SK-N-SH (cell line): ENCODE measurements around the gene BCL2A1. TPM values are rescaled to one million over a fixed set of nuclear protein-coding genes. Genes with fewer than 3 reads are reported as not detected.

Experiments used
- CTCF ChIA-PET: fragments of 300-600, 350-600 bp; formaldehyde crosslinking; extraction: SDS; loops from one replicate; lab custom pipeline; 2021; lab: Yijun Ruan, JAX
- POLR2A ChIA-PET: fragments of 350-600 bp; sonication (Branson Sonifier 250); formaldehyde crosslinking; extraction: SDS; loops from one replicate; lab custom pipeline; 2020; ENCODE audit warnings: antibody characterized with exemption, inconsistent platforms; lab: Yijun Ruan, JAX
- DNase-seq: peaks from one replicate; pipeline ENCODE4 v3.0.0; 2012
- H2AFZ ChIP-seq: fragments of 200-600 bp; sonication (generic); 2 replicates; pipeline ENCODE4 v1.8.1; 2016; ENCODE audit warnings: antibody characterized with exemption, mild to moderate bottlenecking, low read depth
- H3F3A ChIP-seq: fragments of 200-600 bp; sonication (generic); replicated peaks from 2 replicates; pipeline ENCODE3; 2016; ENCODE audit warnings: antibody characterized with exemption, mild to moderate bottlenecking; ENCODE audit not compliant: insufficient read depth
- H3K27ac ChIP-seq, 2 experiments: fragments of 200-500 bp in 1 of 2; fragments of 200-600 bp in 1 of 2; sonication (Bioruptor generic) in 1 of 2; sonication (generic), shearing (Covaris generic) in 1 of 2; 2 replicates each; pipeline versions ENCODE4 v1.5.1 to v1.6.1; 2014 to 2016; ENCODE audit warnings: low read depth in 2 of 2, inconsistent platforms in 1 of 2, low read length in 1 of 2, mild to moderate bottlenecking in 1 of 2, mixed read lengths in 1 of 2
- H3K27me3 ChIP-seq: fragments of 200-600 bp; sonication (generic), shearing (Covaris generic); 2 replicates; pipeline ENCODE4 v1.6.1; 2016; ENCODE audit warnings: mixed run types; ENCODE audit not compliant: insufficient read depth
- H3K36me3 ChIP-seq, 2 experiments: fragments of 200-500 bp in 1 of 2; fragments of 200-600 bp in 1 of 2; sonication (Bioruptor generic) in 1 of 2; sonication (generic) in 1 of 2; replicated peaks in 1 of 2; 2 replicates each; pipeline versions ENCODE3 to v1.5.1; 2014 to 2016; ENCODE audit warnings: low read length in 1 of 2, mild to moderate bottlenecking in 1 of 2; ENCODE audit not compliant: insufficient read depth in 2 of 2, control insufficient read depth in 1 of 2
- H3K4me1 ChIP-seq, 2 experiments: fragments of 200-500 bp in 1 of 2; fragments of 200-600 bp in 1 of 2; sonication (Bioruptor generic) in 1 of 2; sonication (generic), shearing (Covaris generic) in 1 of 2; 2 replicates each; pipeline versions ENCODE4 v1.5.1 to v1.6.1; 2014 to 2016; ENCODE audit warnings: low read depth in 1 of 2, low read length in 1 of 2, mixed run types in 1 of 2; ENCODE audit not compliant: insufficient read depth in 2 of 2, control insufficient read depth in 1 of 2
- H3K4me2 ChIP-seq: fragments of 200-600 bp; sonication (generic), shearing (Covaris generic); 2 replicates; pipeline ENCODE4 v1.6.1; 2017; ENCODE audit warnings: mixed run types
- H3K4me3 ChIP-seq, 2 experiments: fragments of 200-500 bp in 1 of 2; fragments of 200-600 bp in 1 of 2; sonication (Bioruptor generic) in 1 of 2; sonication (generic), shearing (Covaris generic) in 1 of 2; 2 replicates each; pipeline versions ENCODE4 v1.5.1 to v1.8.1; 2014 to 2016; ENCODE audit warnings: low read depth in 2 of 2, inconsistent platforms in 1 of 2, low read length in 1 of 2, mild to moderate bottlenecking in 1 of 2, mixed read lengths in 1 of 2, moderate library complexity in 1 of 2
- H3K79me2 ChIP-seq: fragments of 200-600 bp; sonication (generic); 2 replicates; pipeline ENCODE4 v1.8.1; 2017; ENCODE audit warnings: mild to moderate bottlenecking; ENCODE audit not compliant: insufficient read depth
- H3K9ac ChIP-seq: fragments of 200-600 bp; sonication (generic); 2 replicates; pipeline ENCODE4 v1.6.1; 2017; ENCODE audit warnings: mixed run types
- H3K9me2 ChIP-seq: fragments of 200-600 bp; sonication (generic); 2 replicates; pipeline ENCODE4 v1.6.1; 2017; ENCODE audit warnings: mixed run types
- H3K9me3 ChIP-seq: fragments of 200-600 bp; sonication (generic); 2 replicates; pipeline ENCODE4 v1.6.1; 2017; ENCODE audit warnings: mixed run types, mild to moderate bottlenecking, moderate library complexity
- H4K20me1 ChIP-seq: fragments of 200-600 bp; sonication (generic); 2 replicates; pipeline ENCODE4 v1.6.1; 2017; ENCODE audit warnings: mild to moderate bottlenecking, mixed run types; ENCODE audit not compliant: insufficient read depth
- CHD2 ChIP-seq: fragments of 150-350 bp; IDR thresholded peaks from 2 replicates; pipeline ENCODE4 v1.6.1; 2018; ENCODE audit warnings: low read length; ENCODE audit not compliant: partially characterized antibody
- CTCF ChIP-seq: fragments of 200-600 bp; sonication (generic); IDR thresholded peaks from 2 replicates; pipeline ENCODE4 v1.6.1; 2017; ENCODE audit warnings: antibody characterized with exemption, mild to moderate bottlenecking, moderate library complexity
- EP300 ChIP-seq, 2 experiments: IDR thresholded peaks; 2 replicates each; pipeline versions ENCODE4 v1.4.0 to v1.6.1; 2012; ENCODE audit warnings: borderline replicate concordance in 1 of 2, low read depth in 1 of 2, low read length in 1 of 2
- FOSL2 ChIP-seq: IDR thresholded peaks from 2 replicates; pipeline ENCODE4 v1.4.0; 2012; ENCODE audit warnings: low read depth, mild to moderate bottlenecking, moderate library complexity, borderline replicate concordance
- FOXJ3 ChIP-seq: sonication (generic); formaldehyde crosslinking; IDR thresholded peaks from 2 replicates; pipeline ENCODE4 v1.5.1; 2020; ENCODE audit warnings: mild to moderate bottlenecking, missing genetic modification reagents
- FOXM1 ChIP-seq: IDR thresholded peaks from 2 replicates; pipeline ENCODE4 v1.4.0; 2012; ENCODE audit warnings: low read depth, mild to moderate bottlenecking
- GABPA ChIP-seq: IDR thresholded peaks from 2 replicates; pipeline ENCODE4 v1.4.0; 2012; ENCODE audit warnings: low read depth, mild to moderate bottlenecking
- JUND ChIP-seq: IDR thresholded peaks from 2 replicates; pipeline ENCODE4 v1.4.0; 2012
- MEF2A ChIP-seq: IDR thresholded peaks from 2 replicates; pipeline ENCODE4 v1.4.0; 2012; ENCODE audit warnings: low read depth, borderline replicate concordance
- MXI1 ChIP-seq: IDR thresholded peaks from 2 replicates; pipeline ENCODE4 v1.6.1; 2012; ENCODE audit warnings: mild to moderate bottlenecking, low read depth, low read length, improper control_type of control experiment
- RAD21 ChIP-seq: IDR thresholded peaks from 2 replicates; pipeline ENCODE4 v1.6.1; 2012; ENCODE audit warnings: mild to moderate bottlenecking, low read length
- RCOR1 ChIP-seq: fragments of 150-350 bp; IDR thresholded peaks from 2 replicates; pipeline ENCODE4 v1.6.1; 2017; ENCODE audit warnings: antibody characterized with exemption, low read length
- SIN3A ChIP-seq: IDR thresholded peaks from 2 replicates; pipeline ENCODE4 v1.6.1; 2012; ENCODE audit warnings: low read depth, mild to moderate bottlenecking, low read length, moderate library complexity, borderline replicate concordance
- TAF1 ChIP-seq: IDR thresholded peaks from 2 replicates; pipeline ENCODE4 v1.6.1; 2012; ENCODE audit warnings: low read depth, mild to moderate bottlenecking, low read length, moderate library complexity, borderline replicate concordance
- TEAD4 ChIP-seq: IDR thresholded peaks from 2 replicates; pipeline ENCODE4 v1.4.0; 2012; ENCODE audit warnings: mild to moderate bottlenecking, borderline replicate concordance; ENCODE audit not compliant: insufficient read depth
- YY1 ChIP-seq: IDR thresholded peaks from 2 replicates; pipeline ENCODE4 v1.4.0; 2012; ENCODE audit warnings: low read depth, mild to moderate bottlenecking
- ZBTB33 ChIP-seq: IDR thresholded peaks from 2 replicates; pipeline ENCODE4 v1.4.0; 2012; ENCODE audit warnings: low read depth, borderline replicate concordance
- WGBS: methylation state at CpG from one replicate; pipeline ENCODE4 v1.1.6; 2017; ENCODE audit warnings: low lambda C conversion rate; 5-methylcytosine and 5-hydroxymethylcytosine counted together
- polyA plus RNA-seq, 3 experiments: library from polyadenylated mRNA; depleted of rRNA; stranded (reverse); fragments of >200 nt; gene quantifications; 2 replicates each; pipeline ENCODE4 v1.2.3, GENCODE V29; 2012
- TF ChIP-seq, protein P1 (sequence below): IDR thresholded peaks from 2 replicates; pipeline ENCODE4 v1.6.1; 2012; ENCODE audit warnings: mild to moderate bottlenecking, low read depth, low read length, moderate library complexity

Gene BCL2A1
- polyA plus RNA-seq, 1 of the 3 experiments (the other 2 are of a cell fraction) = 0.08 TPM

- no peak overlapping the region for H3K4me3 ChIP-seq
- H3K9me2 ChIP-seq = no peaks in the 10 kb centered on the region
- 98% methylated on average over 6 of the region's 6 CpGs for WGBS
- TF ChIP-seq TEAD4 (no peak), FOXJ3 (CRISPR knock-in tag) (no peak), ZBTB33 (no peak), TAF1 (no peak), FOSL2 (no peak), GABPA (no peak), YY1 (no peak), EP300 (IDR thresholded peaks at IDR 0.05; ENCODE audit: borderline replicate concordance in 1 of 2, low read depth in 1 of 2, low read length in 1 of 2) (no peak), MXI1 (no peak), RCOR1 (no peak), JUND (no peak), CHD2 (no peak), SIN3A (no peak), FOXM1 (no peak), RAD21 (no peak), CTCF (no peak), MEF2A (no peak)
- TF ChIP-seq, protein P1, sequence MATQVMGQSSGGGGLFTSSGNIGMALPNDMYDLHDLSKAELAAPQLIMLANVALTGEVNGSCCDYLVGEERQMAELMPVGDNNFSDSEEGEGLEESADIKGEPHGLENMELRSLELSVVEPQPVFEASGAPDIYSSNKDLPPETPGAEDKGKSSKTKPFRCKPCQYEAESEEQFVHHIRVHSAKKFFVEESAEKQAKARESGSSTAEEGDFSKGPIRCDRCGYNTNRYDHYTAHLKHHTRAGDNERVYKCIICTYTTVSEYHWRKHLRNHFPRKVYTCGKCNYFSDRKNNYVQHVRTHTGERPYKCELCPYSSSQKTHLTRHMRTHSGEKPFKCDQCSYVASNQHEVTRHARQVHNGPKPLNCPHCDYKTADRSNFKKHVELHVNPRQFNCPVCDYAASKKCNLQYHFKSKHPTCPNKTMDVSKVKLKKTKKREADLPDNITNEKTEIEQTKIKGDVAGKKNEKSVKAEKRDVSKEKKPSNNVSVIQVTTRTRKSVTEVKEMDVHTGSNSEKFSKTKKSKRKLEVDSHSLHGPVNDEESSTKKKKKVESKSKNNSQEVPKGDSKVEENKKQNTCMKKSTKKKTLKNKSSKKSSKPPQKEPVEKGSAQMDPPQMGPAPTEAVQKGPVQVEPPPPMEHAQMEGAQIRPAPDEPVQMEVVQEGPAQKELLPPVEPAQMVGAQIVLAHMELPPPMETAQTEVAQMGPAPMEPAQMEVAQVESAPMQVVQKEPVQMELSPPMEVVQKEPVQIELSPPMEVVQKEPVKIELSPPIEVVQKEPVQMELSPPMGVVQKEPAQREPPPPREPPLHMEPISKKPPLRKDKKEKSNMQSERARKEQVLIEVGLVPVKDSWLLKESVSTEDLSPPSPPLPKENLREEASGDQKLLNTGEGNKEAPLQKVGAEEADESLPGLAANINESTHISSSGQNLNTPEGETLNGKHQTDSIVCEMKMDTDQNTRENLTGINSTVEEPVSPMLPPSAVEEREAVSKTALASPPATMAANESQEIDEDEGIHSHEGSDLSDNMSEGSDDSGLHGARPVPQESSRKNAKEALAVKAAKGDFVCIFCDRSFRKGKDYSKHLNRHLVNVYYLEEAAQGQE = no peak
- H3K36me3 ChIP-seq = no peaks in the 10 kb centered on the region
- no peak overlapping the region for H3K4me2 ChIP-seq
- H3K9ac ChIP-seq = no peak overlapping the region
- DNase-seq = no peak
- H3K27ac ChIP-seq = no peak overlapping the region
- no peaks in the 10 kb centered on the region for H3K79me2 ChIP-seq
- POLR2A ChIA-PET = no interaction called here
- H3K4me1 ChIP-seq = no peaks in the 10 kb centered on the region
- no peaks in the 10 kb centered on the region for H3K27me3 ChIP-seq
- H3K9me3 ChIP-seq = no peaks in the 10 kb centered on the region
- H4K20me1 ChIP-seq = no peaks in the 10 kb centered on the region
- H2AFZ ChIP-seq = peak overlapping the region; percentile 51
- H3F3A ChIP-seq = no peaks in the 10 kb centered on the region
- CTCF ChIA-PET = no interaction called here
Observed at GRCh38 chr15:80003934-80004472, 33.0 kb upstream of the BCL2A1 start.
